ENCODE data around the gene ANKMY2. TPM values are rescaled to one million over a fixed set of nuclear protein-coding genes. Genes with fewer than 3 reads are reported as not detected.
A peak's percentile ranks its signal among the peaks of the same experiment; 100 is the strongest.

Gene ANKMY2
- total RNA-seq, 6 experiments from 2014 or later, result 4.2 to 7.1 (median 4.7) TPM

DNA sequence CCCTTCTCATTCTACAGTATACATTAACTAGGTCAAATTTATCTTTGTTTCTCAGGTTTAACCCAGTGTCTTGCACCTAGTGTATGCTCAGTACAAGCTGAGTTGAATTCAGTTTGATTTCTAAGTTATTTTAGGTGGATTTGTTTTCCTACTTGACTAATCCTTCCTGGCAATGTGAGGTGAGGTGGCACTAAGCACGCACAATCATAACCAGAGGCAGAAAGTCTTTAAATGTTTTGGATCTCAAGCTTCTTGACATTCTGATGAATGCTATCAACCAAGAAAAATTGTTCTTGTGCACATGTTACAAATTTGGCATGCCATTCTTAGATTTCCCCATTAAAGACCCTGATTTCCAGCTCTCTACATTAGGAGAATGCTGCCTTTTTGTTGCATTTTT lies 3.6 kb upstream of the ANKMY2 start:
- intact Hi-C loops (cut with DNase I), result no loop called here
- TF ChIP-seq, protein P1, sequence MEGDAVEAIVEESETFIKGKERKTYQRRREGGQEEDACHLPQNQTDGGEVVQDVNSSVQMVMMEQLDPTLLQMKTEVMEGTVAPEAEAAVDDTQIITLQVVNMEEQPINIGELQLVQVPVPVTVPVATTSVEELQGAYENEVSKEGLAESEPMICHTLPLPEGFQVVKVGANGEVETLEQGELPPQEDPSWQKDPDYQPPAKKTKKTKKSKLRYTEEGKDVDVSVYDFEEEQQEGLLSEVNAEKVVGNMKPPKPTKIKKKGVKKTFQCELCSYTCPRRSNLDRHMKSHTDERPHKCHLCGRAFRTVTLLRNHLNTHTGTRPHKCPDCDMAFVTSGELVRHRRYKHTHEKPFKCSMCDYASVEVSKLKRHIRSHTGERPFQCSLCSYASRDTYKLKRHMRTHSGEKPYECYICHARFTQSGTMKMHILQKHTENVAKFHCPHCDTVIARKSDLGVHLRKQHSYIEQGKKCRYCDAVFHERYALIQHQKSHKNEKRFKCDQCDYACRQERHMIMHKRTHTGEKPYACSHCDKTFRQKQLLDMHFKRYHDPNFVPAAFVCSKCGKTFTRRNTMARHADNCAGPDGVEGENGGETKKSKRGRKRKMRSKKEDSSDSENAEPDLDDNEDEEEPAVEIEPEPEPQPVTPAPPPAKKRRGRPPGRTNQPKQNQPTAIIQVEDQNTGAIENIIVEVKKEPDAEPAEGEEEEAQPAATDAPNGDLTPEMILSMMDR (IDR thresholded peaks at IDR 0.05), result no peak
- TF ChIP-seq POLR2A (IDR thresholded peaks at IDR 0.05), result no peak
- H3K4me1 ChIP-seq, result peaks cover 0 to 3% (median under 1%) of the 10 kb centered on the region in 4 donors
- DNase-seq (no peak), ATAC-seq (no peak)
- H3K36me3 ChIP-seq, result no peaks in the 10 kb centered on the region
- H3K4me3 ChIP-seq, result no peak overlapping the region
- no peaks in the 10 kb centered on the region for H3K27me3 ChIP-seq
- 85% methylated on average over 1 of the region's 1 CpG for WGBS (ENCODE audit: insufficient coverage, low coverage, low lambda C conversion rate, missing lambda C conversion rate)
- H3K27ac ChIP-seq, result no peak overlapping the region
- no peaks in the 10 kb centered on the region for H3K9me3 ChIP-seq

DNA sequence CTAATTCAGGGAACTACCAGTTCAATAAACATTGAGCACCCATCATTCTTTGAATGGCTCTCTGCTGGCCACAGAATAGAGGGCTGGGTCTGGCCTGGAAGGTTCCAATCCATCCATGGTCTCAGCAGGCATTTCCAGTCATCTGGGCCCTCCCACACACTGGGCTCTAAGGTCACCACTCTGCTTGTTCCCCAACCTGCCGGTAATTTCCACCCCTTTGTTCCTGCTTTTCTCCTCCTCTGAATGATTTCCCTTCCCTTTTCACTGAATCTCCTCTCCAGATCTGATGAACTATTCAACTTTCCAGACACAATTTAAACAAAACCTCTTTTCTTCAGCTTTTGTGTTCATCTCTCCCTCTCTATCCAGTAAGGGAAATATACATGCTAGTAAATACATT lies 3.0 kb upstream of the ANKMY2 start:
- no peaks in the 10 kb centered on the region for H3K27me3 ChIP-seq
- H3K4me3 ChIP-seq, result no peak overlapping the region
- H3K4me1 ChIP-seq, result peaks cover 0 to 8% (median 4%) of the 10 kb centered on the region in 4 donors
- DNase-seq (no peak), ATAC-seq (no peak)
- intact Hi-C loops (cut with DNase I), result no loop called here
- H3K36me3 ChIP-seq, result no peaks in the 10 kb centered on the region
- no peak for TF ChIP-seq POLR2A (IDR thresholded peaks at IDR 0.05)
- TF ChIP-seq, protein P1 (IDR thresholded peaks at IDR 0.05), result no peak
- H3K9me3 ChIP-seq, result no peaks in the 10 kb centered on the region
- WGBS (ENCODE audit: insufficient coverage, low coverage, low lambda C conversion rate, missing lambda C conversion rate), result 70% methylated on average over 1 of the region's 1 CpG
- H3K27ac ChIP-seq, result no peak overlapping the region

DNA sequence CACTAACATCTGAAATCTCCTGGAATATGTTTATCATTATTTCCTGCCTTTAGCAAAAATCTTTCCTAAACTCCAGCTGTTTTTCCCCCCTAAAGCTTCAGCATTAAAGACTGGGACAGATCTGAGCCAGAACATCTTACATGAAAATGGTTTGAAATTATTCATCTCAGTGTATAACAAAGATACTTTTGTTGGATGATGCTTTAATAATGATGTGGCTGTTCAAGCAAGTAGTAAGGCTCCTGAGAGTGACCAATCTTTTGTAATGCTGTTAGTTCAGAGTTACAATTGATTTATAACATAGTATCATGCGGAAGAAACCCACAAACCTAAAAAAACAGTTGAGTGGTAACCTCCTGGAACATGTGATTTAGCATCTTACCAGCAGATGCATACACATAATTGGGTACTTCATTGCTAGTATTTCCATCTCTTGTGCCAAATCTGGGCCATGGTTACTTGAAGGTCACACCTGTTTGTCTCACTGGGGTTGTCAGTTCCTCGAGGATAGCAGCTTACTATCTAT lies 1.9 kb upstream of the ANKMY2 start:
- Histone ChIP-seq H3K4me1 (peaks cover 0 to 8% (median 4%) of the 10 kb centered on the region in 4 donors), H3K27ac (no peak overlapping the region), H3K4me3 (no peak overlapping the region), H3K36me3 (no peaks in the 10 kb centered on the region), H3K9me3 (no peaks in the 10 kb centered on the region), H3K27me3 (no peaks in the 10 kb centered on the region)
- 58% methylated on average over 2 of the region's 2 CpGs for WGBS (ENCODE audit: insufficient coverage, low coverage, low lambda C conversion rate, missing lambda C conversion rate)
- DNase-seq (no peak), ATAC-seq (no peak)
- TF ChIP-seq, protein P1 (IDR thresholded peaks at IDR 0.05), result no peak
- intact Hi-C loops (cut with DNase I), result no loop called here

DNA sequence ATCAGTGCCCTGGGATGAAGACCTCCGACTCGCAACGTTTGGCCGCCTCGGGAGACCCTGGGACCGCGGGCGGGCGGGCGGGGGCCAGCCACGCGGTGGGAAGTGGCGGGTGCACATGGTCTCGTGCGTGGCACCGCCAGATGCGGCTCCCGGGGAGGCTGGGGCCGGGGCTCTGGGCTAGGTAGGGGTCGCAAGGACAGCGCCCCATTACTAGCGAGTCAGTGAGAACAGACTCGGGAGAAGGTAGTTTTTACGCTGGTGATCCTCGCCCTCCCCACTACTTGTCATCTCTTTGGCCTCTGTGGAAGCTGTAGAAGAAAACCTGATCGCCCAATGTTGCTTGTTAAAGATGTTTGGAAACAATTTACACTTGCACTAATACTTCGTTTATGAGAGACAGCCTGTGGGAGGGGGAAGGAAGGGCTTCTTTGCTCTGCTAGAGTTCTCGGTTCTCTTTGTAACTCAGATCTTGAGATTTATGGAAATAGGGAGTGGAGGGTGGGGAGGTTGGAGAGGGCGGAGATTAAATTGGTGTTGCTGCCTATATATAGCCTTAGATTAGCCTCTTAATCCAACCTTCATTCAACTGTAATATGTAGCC lies 1.0 kb upstream of the ANKMY2 start:
- intact Hi-C loops (cut with DNase I), result no loop called here
- no peak for TF ChIP-seq POLR2A (IDR thresholded peaks at IDR 0.05)
- TF ChIP-seq, protein P1 (IDR thresholded peaks at IDR 0.05), result no peak
- DNase-seq (peak in 1 of 3 donors; percentile 51), ATAC-seq (peak; percentile 0 to 14 (median 3))
- Histone ChIP-seq H3K4me3 (peak overlapping the region; percentile 88 to 96 (median 95)), H3K9me3 (no peaks in the 10 kb centered on the region), H3K36me3 (no peaks in the 10 kb centered on the region), H3K4me1 (peaks cover 0 to 8% (median 4%) of the 10 kb centered on the region in 4 donors), H3K27me3 (no peaks in the 10 kb centered on the region), H3K27ac (peak overlapping the region; percentile 81 to 98 (median 98))
- 7% methylated on average over 4 of the region's 29 CpGs for WGBS (ENCODE audit: insufficient coverage, low coverage, low lambda C conversion rate, missing lambda C conversion rate)

Data from right lobe of liver (tissue), 6 donors.